WERI-Rb-1 (cell line): ENCODE results near the gene ZNF488.

ENCODE experiments used
- DNase-seq: peaks from one replicate; pipeline ENCODE4 v3.0.0-alpha.2; 2020
- H3K27ac ChIP-seq: fragments of 250-450 bp; sonication (Bioruptor Pico); 2 replicates; pipeline ENCODE4 v1.5.1; 2020; ENCODE audit warnings: mild to moderate bottlenecking, moderate library complexity
- H3K27me3 ChIP-seq: fragments of 250-450 bp; sonication (Bioruptor Pico); 2 replicates; pipeline ENCODE4 v1.5.1; 2021; ENCODE audit warnings: mild to moderate bottlenecking, low read depth, moderate library complexity; ENCODE audit not compliant: insufficient read depth, severe bottlenecking
- H3K36me3 ChIP-seq: fragments of 250-450 bp; sonication (Bioruptor Pico); 2 replicates; pipeline ENCODE4 v1.5.1; 2020; ENCODE audit warnings: mild to moderate bottlenecking, moderate library complexity
- H3K4me3 ChIP-seq: 2 replicates; pipeline ENCODE4 v1.5.1; 2011; ENCODE audit warnings: low read depth, mild to moderate bottlenecking, control low read depth, low read length
- H3K9me3 ChIP-seq: fragments of 250-450 bp; sonication (Bioruptor Pico); 2 replicates; pipeline ENCODE4 v1.5.1; 2021; ENCODE audit warnings: mild to moderate bottlenecking, moderate library complexity; ENCODE audit not compliant: severe bottlenecking
- TF ChIP-seq, protein P1 (sequence below): IDR thresholded peaks from 2 replicates; pipeline ENCODE4 v1.5.1; 2011; ENCODE audit warnings: low read depth, mild to moderate bottlenecking, control low read depth, inconsistent platforms, low read length

Gene ZNF488

DNA sequence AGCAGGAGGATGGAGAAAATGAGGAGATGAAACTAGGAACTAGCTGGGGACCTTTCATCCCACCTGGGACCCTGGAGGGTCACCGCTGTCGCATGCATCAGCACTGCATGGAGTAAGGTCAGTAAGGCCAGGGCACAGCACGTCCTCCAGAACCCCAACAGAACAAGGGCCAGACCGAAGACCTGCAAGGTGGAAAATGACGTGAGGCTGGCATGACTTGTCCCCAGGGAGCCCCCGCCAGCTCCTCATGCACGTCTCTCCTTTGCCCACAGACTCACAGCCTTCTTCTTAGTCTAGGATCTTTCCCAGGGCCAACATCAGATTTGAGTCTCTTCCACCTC is 4.7 kb downstream of the ZNF488 start:
- H3K4me3 ChIP-seq: no peak overlapping the region
- TF ChIP-seq, protein P1, sequence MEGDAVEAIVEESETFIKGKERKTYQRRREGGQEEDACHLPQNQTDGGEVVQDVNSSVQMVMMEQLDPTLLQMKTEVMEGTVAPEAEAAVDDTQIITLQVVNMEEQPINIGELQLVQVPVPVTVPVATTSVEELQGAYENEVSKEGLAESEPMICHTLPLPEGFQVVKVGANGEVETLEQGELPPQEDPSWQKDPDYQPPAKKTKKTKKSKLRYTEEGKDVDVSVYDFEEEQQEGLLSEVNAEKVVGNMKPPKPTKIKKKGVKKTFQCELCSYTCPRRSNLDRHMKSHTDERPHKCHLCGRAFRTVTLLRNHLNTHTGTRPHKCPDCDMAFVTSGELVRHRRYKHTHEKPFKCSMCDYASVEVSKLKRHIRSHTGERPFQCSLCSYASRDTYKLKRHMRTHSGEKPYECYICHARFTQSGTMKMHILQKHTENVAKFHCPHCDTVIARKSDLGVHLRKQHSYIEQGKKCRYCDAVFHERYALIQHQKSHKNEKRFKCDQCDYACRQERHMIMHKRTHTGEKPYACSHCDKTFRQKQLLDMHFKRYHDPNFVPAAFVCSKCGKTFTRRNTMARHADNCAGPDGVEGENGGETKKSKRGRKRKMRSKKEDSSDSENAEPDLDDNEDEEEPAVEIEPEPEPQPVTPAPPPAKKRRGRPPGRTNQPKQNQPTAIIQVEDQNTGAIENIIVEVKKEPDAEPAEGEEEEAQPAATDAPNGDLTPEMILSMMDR: no peak
- no peaks in the 10 kb centered on the region for H3K9me3 ChIP-seq
- no peaks in the 10 kb centered on the region for H3K36me3 ChIP-seq
- DNase-seq: no peak
- H3K27me3 ChIP-seq: no peaks in the 10 kb centered on the region
- H3K27ac ChIP-seq: no peak overlapping the region

DNA sequence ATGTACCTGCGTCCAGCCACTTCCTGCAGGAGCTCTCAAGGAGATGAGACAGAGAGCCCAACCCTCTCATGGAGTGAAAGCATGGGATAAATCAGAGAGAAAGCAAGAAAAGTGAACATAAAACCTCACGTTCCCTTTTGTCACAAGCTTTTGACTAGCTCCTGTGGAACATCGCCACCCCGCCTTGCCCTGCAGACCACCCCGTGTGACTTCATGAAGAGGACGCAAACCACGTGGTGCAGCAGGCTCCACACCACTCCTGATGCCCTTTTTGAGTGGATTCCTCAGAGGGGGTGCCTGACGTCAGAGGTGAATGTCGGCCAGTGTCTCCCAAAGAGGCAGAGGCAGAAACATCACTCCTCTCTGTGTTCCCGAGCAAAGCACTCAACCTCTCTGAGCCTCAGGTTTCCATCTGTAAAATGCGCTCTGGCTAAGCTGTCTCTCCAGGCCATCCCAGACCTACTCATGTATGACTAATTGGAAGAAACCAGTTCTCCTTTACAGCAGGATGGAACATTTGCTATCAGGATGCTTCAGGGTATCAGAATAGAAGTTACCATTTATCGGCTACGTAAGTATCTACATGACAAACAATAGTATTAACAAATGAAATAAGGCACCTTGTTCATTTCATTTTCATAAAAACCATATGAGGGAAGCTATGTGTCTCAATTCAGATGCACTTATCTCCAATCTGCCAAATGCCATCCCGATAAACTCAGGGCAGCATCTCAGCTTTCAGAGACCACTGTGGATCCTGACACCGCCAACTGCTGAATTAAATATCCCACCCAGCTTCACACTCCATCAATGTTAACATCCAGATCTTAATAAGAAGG is 5.3 kb downstream of the ZNF488 start:
- H3K4me3 ChIP-seq: no peak overlapping the region
- H3K36me3 ChIP-seq: no peaks in the 10 kb centered on the region
- TF ChIP-seq, protein P1: no peak
- H3K9me3 ChIP-seq: no peaks in the 10 kb centered on the region
- H3K27ac ChIP-seq: no peak overlapping the region; the same call in 1 of the 2 replicates
- no peaks in the 10 kb centered on the region for H3K27me3 ChIP-seq
- no peak for DNase-seq

DNA sequence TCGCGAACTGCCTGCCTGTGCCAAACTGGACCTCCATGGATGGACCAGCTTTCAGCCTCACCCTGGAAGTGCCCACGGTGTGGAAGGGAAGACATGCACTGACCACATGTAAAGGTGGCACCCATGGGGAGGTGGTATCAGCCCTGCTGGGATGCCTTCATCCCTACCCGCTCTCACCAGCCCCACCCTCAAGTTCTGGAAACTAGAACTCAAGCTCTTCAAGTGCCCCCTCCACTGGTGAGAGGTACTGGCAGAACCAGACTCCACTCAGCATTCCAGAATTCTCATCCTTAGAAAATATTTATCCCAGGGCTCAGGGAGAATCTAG is 5.9 kb downstream of the ZNF488 start:
- DNase-seq: no peak
- TF ChIP-seq, protein P1: no peak

DNA sequence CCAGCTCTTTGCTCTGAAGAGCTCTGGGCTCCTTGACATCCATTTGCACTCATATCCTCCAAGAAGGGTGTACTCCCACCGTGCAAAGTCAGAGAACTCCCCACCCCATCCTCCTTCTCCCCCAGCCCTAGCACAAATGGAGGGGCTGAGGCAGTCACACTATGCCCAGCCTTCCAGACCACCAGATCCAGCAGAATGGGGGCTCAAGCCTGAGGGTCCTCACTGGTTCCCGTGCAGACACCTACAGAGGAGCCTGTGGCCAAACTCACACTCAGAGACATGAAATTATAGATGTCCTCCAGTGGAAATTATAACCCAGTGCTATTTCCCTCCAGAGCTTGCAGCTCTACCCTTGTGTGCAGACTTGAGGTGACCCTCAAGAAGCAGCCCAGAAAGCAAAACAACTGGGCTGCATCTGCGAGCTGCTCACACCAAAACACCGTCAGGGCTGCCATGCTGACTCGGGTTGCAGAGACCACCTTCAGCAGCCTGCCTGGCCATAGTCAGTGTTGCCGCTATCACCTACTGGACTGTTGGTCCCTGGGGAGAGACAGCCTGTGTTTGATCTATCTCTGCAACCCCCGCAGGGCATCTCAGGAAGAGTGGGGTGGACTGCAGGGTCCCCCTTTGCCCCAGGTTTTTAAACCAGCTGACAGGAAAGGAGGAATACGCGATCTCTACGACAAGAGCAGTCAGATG is 7.4 kb downstream of the ZNF488 start:
- Histone ChIP-seq H3K27ac (no peak overlapping the region), H3K27me3 (no peaks in the 10 kb centered on the region), H3K9me3 (no peaks in the 10 kb centered on the region), H3K4me3 (no peak overlapping the region), H3K36me3 (no peaks in the 10 kb centered on the region)
- TF ChIP-seq, protein P1: no peak
- DNase-seq: no peak

More for the DNA sequence above, 5.9 kb downstream of the ZNF488 start:
- Histone ChIP-seq H3K36me3 (no peaks in the 10 kb centered on the region), H3K9me3 (no peaks in the 10 kb centered on the region), H3K27ac (peak overlapping the region; percentile 54), H3K27me3 (no peaks in the 10 kb centered on the region), H3K4me3 (no peak overlapping the region)

DNA sequence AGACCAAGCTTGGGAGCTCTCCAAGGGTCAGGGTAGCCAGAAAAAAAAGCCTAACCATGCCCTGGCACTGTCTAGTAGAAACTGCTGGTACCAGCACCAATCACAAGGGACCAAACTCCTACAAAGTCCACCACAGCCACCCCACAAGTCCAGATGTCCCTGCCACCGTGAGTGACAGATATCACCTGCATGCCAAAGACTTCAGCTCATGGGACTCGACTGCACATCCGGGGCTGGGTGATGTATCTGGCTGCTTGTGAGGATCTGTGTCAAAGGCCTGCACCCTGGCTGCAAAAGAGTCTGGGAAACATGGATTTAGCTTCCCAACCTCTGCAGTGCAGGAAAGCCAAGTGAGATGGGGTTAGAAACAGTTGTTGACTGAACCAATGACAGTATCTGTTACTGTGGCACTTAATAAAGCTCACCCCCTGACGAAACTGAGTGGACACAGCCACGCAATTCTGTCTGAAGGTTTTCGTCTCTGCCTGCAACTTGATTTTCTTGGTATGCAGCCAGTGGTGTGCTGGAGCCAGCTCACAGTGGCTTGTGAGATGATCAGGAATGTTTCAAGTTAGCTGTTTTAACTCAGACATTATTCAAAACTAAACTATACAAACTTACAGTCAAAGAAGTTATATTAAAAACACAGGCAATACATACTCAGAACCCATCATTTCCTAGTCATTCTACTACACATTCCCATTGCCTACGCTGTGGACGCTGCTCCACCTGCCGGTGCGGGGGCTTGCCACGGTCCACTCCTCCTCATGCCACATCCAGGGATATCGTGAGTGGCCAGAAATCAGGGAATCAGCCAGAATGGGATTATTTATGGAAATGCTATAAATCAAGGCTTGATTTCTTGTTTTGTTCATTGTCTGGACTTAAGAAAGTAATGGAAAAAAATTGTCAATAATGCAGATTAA is 9.2 kb downstream of the ZNF488 start:
- Histone ChIP-seq H3K27ac (no peak overlapping the region), H3K4me3 (no peak overlapping the region), H3K36me3 (no peaks in the 10 kb centered on the region), H3K27me3 (no peaks in the 10 kb centered on the region), H3K9me3 (no peaks in the 10 kb centered on the region)
- TF ChIP-seq, protein P1: no peak
- DNase-seq: no peak
